K562 (cell line): ENCODE data around the gene UBXN4. TPM values are rescaled to one million over a fixed set of nuclear protein-coding genes. Genes with fewer than 3 reads are reported as not detected.
A peak's percentile ranks its signal among the peaks of the same experiment; 100 is the strongest.

Source experiments
- ATAC-seq: fragments of 200-7000 bp; cut with Tn5 transposase; 3 replicates; pipeline ENCODE4 v1.9.1; 2020; ENCODE audit warnings: moderate library complexity
- BruUV-seq: library from RNA; stranded (reverse); fragments of 400-500 nt; replicated peaks from 2 replicates; lab custom pipeline; 2021; lab: Mats Ljungman, UMichigan
- CTCF ChIA-PET: fragments of 300-600 bp; formaldehyde crosslinking; extraction: SDS; loops from one replicate; lab custom pipeline; 2021; ENCODE audit warnings: low intra/inter-chr PET ratio; lab: Yijun Ruan, JAX
- POLR2A ChIA-PET: fragments of 300-600, 350-650 bp; sonication (Branson Sonifier 250); formaldehyde crosslinking; extraction: SDS; loops from one replicate; lab custom pipeline; 2021; ENCODE audit warnings: antibody characterized with exemption, inconsistent platforms; lab: Yijun Ruan, JAX
- DNase-seq, 4 experiments: peaks; one replicate each; pipeline versions ENCODE4 v3.0.0 to v3.0.0-alpha.2; 2011 to 2018; ENCODE audit warnings: low spot score in 3 of 4, mixed read lengths in 3 of 4; ENCODE audit errors: extremely low read depth in 1 of 4
- FAIRE-seq: peaks from 2 replicates; lab custom pipeline; 2011; peaks lifted over from hg19 to GRCh38; lab: Jason Lieb, UNC
- H2AFZ ChIP-seq: 2 replicates; pipeline ENCODE4 v1.6.0; 2011; ENCODE audit warnings: low read depth, low read length, control low read depth, inconsistent platforms
- H3K27ac ChIP-seq: fragments of 200-600 bp; 3 replicates; pipeline ENCODE4 v1.8.0; 2011; ENCODE audit warnings: low read depth, mild to moderate bottlenecking, control low read depth, inconsistent platforms, low read length, moderate library complexity, mixed read lengths; ENCODE audit errors: extremely low read depth
- H3K27me3 ChIP-seq, 2 experiments: fragments of 300-600 bp in 1 of 2; 2 replicates in 1 of 2; 3 replicates in 1 of 2; pipeline versions ENCODE4 v1.6.0 to v1.8.0; 2011; ENCODE audit warnings: inconsistent platforms in 2 of 2, low read length in 2 of 2, mild to moderate bottlenecking in 1 of 2, mixed read lengths in 1 of 2, moderate library complexity in 1 of 2; ENCODE audit not compliant: control insufficient read depth in 2 of 2, insufficient read depth in 2 of 2
- H3K36me3 ChIP-seq: fragments of 300-600 bp; 3 replicates; pipeline ENCODE4 v1.8.0; 2011; ENCODE audit warnings: mild to moderate bottlenecking, low read length, inconsistent platforms; ENCODE audit not compliant: control insufficient read depth, insufficient read depth
- H3K4me1 ChIP-seq, 2 experiments: fragments of 200-600 bp in 1 of 2; replicated peaks in 1 of 2; 2 replicates in 1 of 2; 3 replicates in 1 of 2; pipeline versions ENCODE4 v1.5.1 to v1.8.0; 2011; ENCODE audit warnings: inconsistent platforms in 2 of 2, low read length in 2 of 2, mild to moderate bottlenecking in 1 of 2, mixed read lengths in 1 of 2, moderate library complexity in 1 of 2; ENCODE audit not compliant: control insufficient read depth in 2 of 2, insufficient read depth in 2 of 2
- H3K4me2 ChIP-seq: 2 replicates; pipeline ENCODE4 v1.6.1; 2011; ENCODE audit warnings: low read length, control low read depth, inconsistent platforms, mixed read lengths; ENCODE audit not compliant: insufficient read depth
- H3K4me3 ChIP-seq: fragments of 200-600 bp; sonication (generic), shearing (Covaris generic); 2 replicates; pipeline ENCODE4 v1.5.1; 2016; ENCODE audit warnings: control low read depth, inconsistent platforms
- H3K79me2 ChIP-seq: fragments of 200-600 bp; 3 replicates; pipeline ENCODE4 v1.8.0; 2011; ENCODE audit warnings: low read length, inconsistent platforms; ENCODE audit not compliant: control insufficient read depth, insufficient read depth
- H3K9ac ChIP-seq, 2 experiments: 2 replicates each; pipeline versions ENCODE4 v1.6.0 to v1.6.1; 2011; ENCODE audit warnings: low read depth in 2 of 2, low read length in 2 of 2, control low read depth in 1 of 2, inconsistent platforms in 1 of 2, mild to moderate bottlenecking in 1 of 2, mixed read lengths in 1 of 2; ENCODE audit not compliant: insufficient read depth in 1 of 2
- H3K9me1 ChIP-seq: one replicate; pipeline ENCODE4 v1.6.0; 2011; ENCODE audit warnings: inconsistent platforms, mild to moderate bottlenecking, low read length, moderate library complexity; ENCODE audit not compliant: control insufficient read depth, insufficient read depth
- H3K9me3 ChIP-seq: replicated peaks from 2 replicates; pipeline ENCODE4 v1.5.1; 2011; ENCODE audit warnings: low read depth, low read length, inconsistent platforms; ENCODE audit not compliant: control insufficient read depth, insufficient read depth
- H4K20me1 ChIP-seq: replicated peaks from 2 replicates; pipeline ENCODE4 v1.6.1; 2011; ENCODE audit warnings: low read length, inconsistent platforms, mixed read lengths; ENCODE audit not compliant: control insufficient read depth, insufficient read depth
- HEY1 ChIP-seq: fragments of 250-450 bp; sonication (Bioruptor Pico); IDR thresholded peaks from 2 replicates; pipeline ENCODE4 v1.5.0; 2020; ENCODE audit warnings: mild to moderate bottlenecking, moderate library complexity, borderline replicate concordance
- NFE2 ChIP-seq: IDR thresholded peaks from 2 replicates; pipeline ENCODE4 v1.6.1; 2014; ENCODE audit warnings: antibody characterized with exemption, low read depth
- POLR3G ChIP-seq: IDR thresholded peaks from 2 replicates; pipeline ENCODE4 v1.6.1; 2011; ENCODE audit not compliant: insufficient read length, insufficient replicate concordance; ENCODE audit errors: extremely low read depth
- SRSF3 ChIP-seq: fragments of 200-400 bp; formaldehyde crosslinking; IDR thresholded peaks from 2 replicates; pipeline ENCODE4 v1.6.1; 2016; ENCODE audit warnings: mild to moderate bottlenecking, low read length, moderate library complexity; ENCODE audit not compliant: insufficient read depth
- ZSCAN32 ChIP-seq: fragments of 450-650 bp; formaldehyde crosslinking; IDR thresholded peaks from 2 replicates; pipeline ENCODE4 v1.4.0; 2020; ENCODE audit warnings: mild to moderate bottlenecking, moderate library complexity
- whole genome bisulfite sequencing: fragments of 100-300 bp; shearing (Covaris generic); methylation state at CpG from one replicate; pipeline ENCODE4 v1.1.6; 2016; ENCODE audit warnings: low coverage, mixed read lengths; ENCODE audit not compliant: insufficient coverage; ENCODE audit errors: missing lambda C conversion rate; 5-methylcytosine and 5-hydroxymethylcytosine counted together
- in situ Hi-C: fragments of 300-500 bp; cut with MboI; formaldehyde crosslinking; loops from 4 replicates; pipeline ENCODE4 v1.15.0; 2018; ENCODE audit warnings: inconsistent platforms, mixed read lengths
- intact Hi-C: fragments of 100-400 bp; cut with micrococcal nuclease; formaldehyde crosslinking; loops from 2 replicates; pipeline ENCODE4 v1.14.2; 2022
- polyA plus RNA-seq, 8 experiments: library from polyadenylated mRNA; depleted of rRNA in 4 of 8; stranded (reverse) in 5 of 8; unstranded in 3 of 8; fragments of >200 nt; fragmentation: Nextera tagmentation in 2 of 8; fragmentation: Illumina TruSeq in 1 of 8; extraction: Ambion mirVana in 2 of 8; extraction: Trizol in 1 of 8; gene quantifications; 2 replicates each; pipeline versions ENCODE4 v1.2.1 to v1.2.3, GENCODE V29; 2011 to 2014; ENCODE audit warnings: inconsistent platforms in 1 of 8, missing spikeins in 1 of 8
- total RNA-seq, 7 experiments: library from RNA; depleted of rRNA in 6 of 7; stranded (reverse); fragments of >200 nt in 6 of 7; fragmentation: Illumina TruSeq in 2 of 7; extraction: Trizol in 2 of 7; gene quantifications; 2 replicates each; pipeline versions ENCODE4 v1.2.1 to v1.2.3, GENCODE V29; 2011 to 2021; ENCODE audit warnings: low replicate concordance in 1 of 7
- TF ChIP-seq, protein P1 (sequence below): sonication (generic); formaldehyde crosslinking; IDR thresholded peaks from 2 replicates; pipeline ENCODE4 v1.8.0; 2022; ENCODE audit warnings: mild to moderate bottlenecking, missing genetic modification reagents

Gene UBXN4
- total and polyA plus RNA-seq, 9 of the 15 experiments (the other 6 are each of a cell fraction or from before 2014, with no cell fraction given): 30.4 to 127 (median 55.3) TPM

DNA sequence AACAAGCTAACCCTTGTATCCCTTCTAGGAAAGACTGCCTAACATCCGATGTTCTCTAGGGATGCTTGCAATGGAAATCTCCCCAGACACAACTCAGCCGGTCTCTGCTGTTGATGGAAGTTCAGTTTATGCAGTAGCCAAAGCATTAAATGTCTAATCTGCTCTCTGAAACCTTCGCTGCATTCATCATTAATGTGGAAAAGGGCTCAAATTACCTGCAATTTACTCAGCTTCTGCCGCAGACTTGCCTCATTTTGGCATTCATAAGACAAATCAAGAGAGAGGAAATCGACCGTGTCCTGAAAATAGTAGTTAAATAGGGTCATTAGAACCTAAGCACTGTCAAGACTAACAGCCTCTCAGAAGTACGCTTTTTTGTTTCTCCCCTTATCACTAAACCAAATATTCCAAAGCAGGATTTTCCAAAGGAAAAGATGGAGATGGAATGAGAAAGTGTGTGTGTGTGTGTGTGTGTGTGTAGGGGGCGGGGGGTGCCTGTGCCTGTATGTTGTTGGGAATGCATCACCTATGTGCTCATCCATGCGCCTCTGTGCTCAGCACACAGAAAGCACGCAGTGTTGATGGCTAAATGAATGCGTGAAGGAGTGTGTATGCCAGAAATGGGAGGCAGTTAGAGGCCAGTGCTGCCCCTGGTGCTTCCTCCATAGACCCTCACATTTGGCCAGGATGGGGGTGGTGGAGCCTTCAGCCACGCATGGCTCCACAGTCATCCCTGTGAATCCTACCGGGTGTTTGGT lies 87.9 kb downstream of the UBXN4 start:
- ATAC-seq: peak; percentile 15; the same call in 2 of the 3 replicates
- H2AFZ ChIP-seq: no peak overlapping the region
- no peak overlapping the region for H3K4me2 ChIP-seq
- no peaks in the 10 kb centered on the region for H3K9me3 ChIP-seq
- WGBS: 4% methylated on average over 13 of the region's 13 CpGs
- H3K9me1 ChIP-seq: no peaks in the 10 kb centered on the region
- H3K4me3 ChIP-seq: no peak overlapping the region
- no peaks in the 10 kb centered on the region for H3K36me3 ChIP-seq
- DNase-seq: no peak
- H3K4me1 ChIP-seq: peaks cover 0 to 5% of the 10 kb centered on the region in 2 experiments; a peak in 2 of 5 replicates
- no peaks in the 10 kb centered on the region for H4K20me1 ChIP-seq
- no peaks in the 10 kb centered on the region for H3K79me2 ChIP-seq
- peaks cover 10 to 45% of the 10 kb centered on the region in 2 experiments for H3K27me3 ChIP-seq
- H3K9ac ChIP-seq: no peak overlapping the region
- TF ChIP-seq SRSF3 (no peak), ZSCAN32 (CRISPR knock-in tag) (no peak), HEY1 (CRISPR knock-in tag) (no peak), NFE2 (no peak), POLR3G (no peak)
- TF ChIP-seq, protein P1, sequence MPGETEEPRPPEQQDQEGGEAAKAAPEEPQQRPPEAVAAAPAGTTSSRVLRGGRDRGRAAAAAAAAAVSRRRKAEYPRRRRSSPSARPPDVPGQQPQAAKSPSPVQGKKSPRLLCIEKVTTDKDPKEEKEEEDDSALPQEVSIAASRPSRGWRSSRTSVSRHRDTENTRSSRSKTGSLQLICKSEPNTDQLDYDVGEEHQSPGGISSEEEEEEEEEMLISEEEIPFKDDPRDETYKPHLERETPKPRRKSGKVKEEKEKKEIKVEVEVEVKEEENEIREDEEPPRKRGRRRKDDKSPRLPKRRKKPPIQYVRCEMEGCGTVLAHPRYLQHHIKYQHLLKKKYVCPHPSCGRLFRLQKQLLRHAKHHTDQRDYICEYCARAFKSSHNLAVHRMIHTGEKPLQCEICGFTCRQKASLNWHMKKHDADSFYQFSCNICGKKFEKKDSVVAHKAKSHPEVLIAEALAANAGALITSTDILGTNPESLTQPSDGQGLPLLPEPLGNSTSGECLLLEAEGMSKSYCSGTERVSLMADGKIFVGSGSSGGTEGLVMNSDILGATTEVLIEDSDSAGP: no peak
- no peak overlapping the region for H3K27ac ChIP-seq
- no TSS peak for BruUV-seq
- CTCF ChIA-PET: no interaction called here
- in situ Hi-C loops: no loop called here
- FAIRE-seq: no peak
- intact Hi-C loops: no loop called here
- POLR2A ChIA-PET: no interaction called here
